Ovary (tissue), 3 donors: ENCODE results near the gene RASGEF1C.

Experiments used
- CTCF ChIP-seq, 3 donors: fragments of 450-650 bp in 2 of 3; fragments of 200-600 bp in 1 of 3; IDR thresholded peaks; one replicate each; pipeline versions ENCODE4 v1.5.1 to v1.8.0; 2016 to 2022; ENCODE audit warnings: antibody characterized with exemption in 3 of 3, mild to moderate bottlenecking in 1 of 3
- EP300 ChIP-seq: sonication (generic); formaldehyde crosslinking; IDR thresholded peaks from one replicate; pipeline ENCODE4 v1.6.1; 2017; ENCODE audit warnings: antibody characterized with exemption
- POLR2A ChIP-seq: fragments of 450-650 bp; IDR thresholded peaks from one replicate; pipeline ENCODE4 v1.6.1; 2017; ENCODE audit warnings: antibody characterized with exemption, mild to moderate bottlenecking, moderate library complexity
- donor health status: DM: no; HTN: no; CAD: no.

- no peak for TF ChIP-seq CTCF (IDR thresholded peaks at IDR 0.05)
- TF ChIP-seq POLR2A: no peak
- no peak for TF ChIP-seq EP300
These were observed 72.9 kb downstream of the RASGEF1C start for GRCh38 chr5:180135967-180136629.
